ENCODE results near the gene TRIM32. TPM values are rescaled to one million over a fixed set of nuclear protein-coding genes. Genes with fewer than 3 reads are reported as not detected.

The TRIM32 gene
- total RNA-seq, 1 donor from 2014 or later, result 15.6 TPM

DNA sequence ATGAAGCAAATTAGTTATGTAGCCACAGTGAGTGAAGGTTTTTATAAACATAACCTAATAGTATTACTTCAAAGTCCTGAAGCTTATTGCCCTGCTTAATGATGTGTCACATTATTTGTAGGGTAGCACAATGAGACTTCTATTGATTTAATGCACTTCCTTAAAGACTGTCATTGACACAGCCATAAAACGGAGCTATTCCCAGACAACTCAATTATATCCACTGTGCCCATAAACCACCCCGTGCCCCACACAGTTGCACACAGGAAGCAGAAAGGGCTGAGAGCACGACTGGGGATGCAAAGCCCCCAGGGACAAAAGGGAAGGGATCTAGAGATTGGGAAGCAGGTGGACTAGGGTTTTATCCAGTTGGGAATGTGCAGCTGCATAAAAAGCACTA is 37.0 kb downstream of the TRIM32 start:
- TF ChIP-seq, protein P1, sequence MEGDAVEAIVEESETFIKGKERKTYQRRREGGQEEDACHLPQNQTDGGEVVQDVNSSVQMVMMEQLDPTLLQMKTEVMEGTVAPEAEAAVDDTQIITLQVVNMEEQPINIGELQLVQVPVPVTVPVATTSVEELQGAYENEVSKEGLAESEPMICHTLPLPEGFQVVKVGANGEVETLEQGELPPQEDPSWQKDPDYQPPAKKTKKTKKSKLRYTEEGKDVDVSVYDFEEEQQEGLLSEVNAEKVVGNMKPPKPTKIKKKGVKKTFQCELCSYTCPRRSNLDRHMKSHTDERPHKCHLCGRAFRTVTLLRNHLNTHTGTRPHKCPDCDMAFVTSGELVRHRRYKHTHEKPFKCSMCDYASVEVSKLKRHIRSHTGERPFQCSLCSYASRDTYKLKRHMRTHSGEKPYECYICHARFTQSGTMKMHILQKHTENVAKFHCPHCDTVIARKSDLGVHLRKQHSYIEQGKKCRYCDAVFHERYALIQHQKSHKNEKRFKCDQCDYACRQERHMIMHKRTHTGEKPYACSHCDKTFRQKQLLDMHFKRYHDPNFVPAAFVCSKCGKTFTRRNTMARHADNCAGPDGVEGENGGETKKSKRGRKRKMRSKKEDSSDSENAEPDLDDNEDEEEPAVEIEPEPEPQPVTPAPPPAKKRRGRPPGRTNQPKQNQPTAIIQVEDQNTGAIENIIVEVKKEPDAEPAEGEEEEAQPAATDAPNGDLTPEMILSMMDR (conservative IDR thresholded peaks at IDR 0.05; ENCODE audit: low read depth, low read length), result no peak
- H3K4me3 ChIP-seq (ENCODE audit: low read depth, low read length), result no peak overlapping the region
- DNase-seq (ENCODE audit: low read depth), result no peak

DNA sequence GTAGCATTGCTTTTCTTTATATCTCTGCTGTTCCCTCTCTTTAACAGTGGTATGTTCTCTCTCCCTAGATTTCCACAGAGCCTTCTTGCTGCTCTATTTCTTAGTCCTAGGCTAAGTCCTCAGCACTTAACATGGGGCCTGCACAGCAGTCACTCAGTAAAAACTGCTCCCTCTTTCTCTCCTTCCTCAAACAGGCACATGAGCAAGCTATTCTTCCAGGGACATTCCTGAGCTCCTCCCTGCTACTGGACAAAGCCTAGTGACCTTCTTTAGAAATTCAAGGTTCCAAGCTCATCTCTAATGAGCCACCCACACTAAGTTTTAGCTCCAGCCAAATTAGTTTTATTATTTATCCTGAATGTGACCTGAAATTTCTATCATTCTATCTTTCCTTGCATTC is 39.5 kb downstream of the TRIM32 start:
- TF ChIP-seq, protein P1 (conservative IDR thresholded peaks at IDR 0.05; ENCODE audit: low read depth, low read length), result no peak
- no peak for DNase-seq (ENCODE audit: low read depth)
- H3K4me3 ChIP-seq (ENCODE audit: low read depth, low read length), result no peak overlapping the region

DNA sequence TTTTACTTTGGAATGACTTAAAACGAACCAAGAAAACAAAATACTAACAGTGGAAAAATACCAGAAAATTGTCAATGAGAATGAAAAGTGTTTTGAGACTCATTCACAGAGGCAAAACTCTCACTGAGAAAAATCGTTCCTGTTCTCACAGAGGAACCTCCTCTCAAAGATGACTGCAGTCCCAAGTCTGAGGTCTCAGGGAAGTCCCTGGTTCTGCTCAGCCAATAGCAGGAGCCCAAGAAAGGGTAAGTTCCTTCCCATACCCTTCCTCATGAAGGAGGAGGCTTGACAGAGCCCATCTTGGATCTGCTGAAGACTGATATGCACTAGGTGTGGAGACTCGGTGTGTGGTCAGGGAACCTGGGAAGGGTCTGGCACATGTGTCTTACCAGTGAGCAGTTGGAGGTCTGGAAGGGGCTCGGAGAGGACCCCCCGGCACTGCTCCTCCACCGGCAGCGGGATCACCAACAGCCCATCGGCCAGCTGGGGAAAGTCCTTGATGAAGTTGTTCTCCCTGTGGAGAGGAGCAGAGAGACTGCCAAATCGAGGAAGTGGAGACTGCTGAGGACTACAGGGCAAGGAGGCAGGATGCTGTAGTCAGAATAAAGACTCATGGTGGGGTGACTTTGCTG is 46.0 kb downstream of the TRIM32 start:
- no peak for DNase-seq (ENCODE audit: low read depth)
- H3K4me3 ChIP-seq (ENCODE audit: low read depth, low read length), result no peak overlapping the region
- TF ChIP-seq, protein P1 (conservative IDR thresholded peaks at IDR 0.05; ENCODE audit: low read depth, low read length), result no peak

GRCh38 chr9:116736399-116737151 is 49.5 kb downstream of the TRIM32 start:
- DNase-seq (ENCODE audit: low read depth), result no peak
- TF ChIP-seq, protein P1 (conservative IDR thresholded peaks at IDR 0.05; ENCODE audit: low read depth, low read length), result no peak
- no peak overlapping the region for H3K4me3 ChIP-seq (ENCODE audit: low read depth, low read length)

- H3K4me3 ChIP-seq (ENCODE audit: low read depth, low read length), result no peak overlapping the region
- TF ChIP-seq, protein P1 (conservative IDR thresholded peaks at IDR 0.05; ENCODE audit: low read depth, low read length), result peak; percentile 98
- DNase-seq (ENCODE audit: low read depth), result peak; percentile 12
Measured at GRCh38 chr9:116737152-116737546, 50.0 kb downstream of the TRIM32 start.

DNA sequence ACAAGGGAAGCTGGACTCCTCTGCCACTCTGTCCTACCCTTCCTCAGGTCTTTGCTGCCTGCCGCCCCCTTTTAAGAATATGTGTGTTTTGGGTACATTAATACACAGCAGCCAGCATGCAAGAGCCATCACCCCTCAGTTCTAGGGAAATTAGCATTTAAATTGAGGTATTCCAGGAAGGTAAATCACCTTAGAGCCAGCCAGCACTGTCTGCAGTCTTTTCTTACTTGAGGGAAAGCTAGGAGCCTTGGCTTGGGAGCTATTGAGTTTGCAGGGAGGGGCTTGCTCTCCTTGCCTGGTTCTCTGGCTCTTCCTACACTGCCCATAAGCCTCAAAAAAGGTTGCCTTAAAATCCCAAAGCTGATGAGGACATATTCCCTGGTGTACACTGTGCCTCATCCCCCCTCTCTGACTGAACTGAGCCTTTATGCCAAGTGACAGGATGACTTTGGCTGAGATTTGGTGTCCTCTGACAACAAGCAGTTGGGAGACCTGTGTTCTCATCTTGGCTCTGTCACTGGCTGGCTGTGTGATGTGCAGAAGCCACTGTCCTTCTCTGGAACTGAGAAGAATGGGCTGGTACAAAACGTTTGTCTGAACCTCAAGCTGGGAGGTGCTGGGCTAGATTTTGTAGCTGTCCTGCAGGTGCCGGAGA is 54.1 kb downstream of the TRIM32 start:
- no peak for DNase-seq (ENCODE audit: low read depth)
- no peak overlapping the region for H3K4me3 ChIP-seq (ENCODE audit: low read depth, low read length)
- TF ChIP-seq, protein P1 (conservative IDR thresholded peaks at IDR 0.05; ENCODE audit: low read depth, low read length), result no peak
